HepG2 (cell line): Measurements from ENCODE around the gene PSPH. TPM values are rescaled to one million over a fixed set of nuclear protein-coding genes. Genes with fewer than 3 reads are reported as not detected.

Experiments
- ATAC-seq: fragments of 200-7000 bp; cut with Tn5 transposase; 3 replicates; pipeline ENCODE4 v1.9.1; 2020; ENCODE audit warnings: mild to moderate bottlenecking, moderate library complexity
- BruUV-seq: library from RNA; stranded (reverse); fragments of 400-500 nt; replicated peaks from 2 replicates; lab custom pipeline; 2021; lab: Mats Ljungman, UMichigan
- CTCF ChIA-PET: fragments of 300-600 bp; formaldehyde crosslinking; extraction: SDS; loops from one replicate; lab custom pipeline; 2021; ENCODE audit warnings: low total read pairs, inconsistent platforms, low intra/inter-chr PET ratio; lab: Yijun Ruan, JAX
- POLR2A ChIA-PET: fragments of 350-600 bp; sonication (Branson Sonifier 250); formaldehyde crosslinking; loops from one replicate; lab custom pipeline; 2020; ENCODE audit warnings: antibody characterized with exemption, inconsistent platforms; lab: Yijun Ruan, JAX
- DNase-seq: peaks from one replicate; pipeline ENCODE4 v3.0.0-alpha.2; 2015; ENCODE audit warnings: low spot score
- FAIRE-seq: peaks from 3 replicates; lab custom pipeline; 2011; peaks lifted over from hg19 to GRCh38; lab: Jason Lieb, UNC
- H2AFZ ChIP-seq: one replicate; pipeline ENCODE4 v1.6.1; 2011; ENCODE audit warnings: low read length, inconsistent platforms
- H3K27ac ChIP-seq: fragments of 300-600 bp; 3 replicates; pipeline ENCODE4 v1.8.0; 2011; ENCODE audit warnings: mixed run types, mild to moderate bottlenecking, mixed read lengths, low read length, inconsistent platforms; ENCODE audit not compliant: insufficient read depth; ENCODE audit errors: extremely low read length
- H3K27me3 ChIP-seq, 2 experiments: fragments of 200-600 bp in 1 of 2; 2 replicates in 1 of 2; 3 replicates in 1 of 2; pipeline versions ENCODE4 v1.6.0 to v1.8.0; 2011; ENCODE audit warnings: low read length in 2 of 2, mild to moderate bottlenecking in 2 of 2, moderate library complexity in 2 of 2, inconsistent platforms in 1 of 2; ENCODE audit not compliant: insufficient read depth in 2 of 2, control insufficient read depth in 1 of 2
- H3K36me3 ChIP-seq, 2 experiments: fragments of 200-600 bp in 1 of 2; replicated peaks in 1 of 2; 2 replicates in 1 of 2; 3 replicates in 1 of 2; pipeline versions ENCODE4 v1.5.1 to v1.8.0; 2011; ENCODE audit warnings: low read length in 2 of 2, inconsistent platforms in 1 of 2; ENCODE audit not compliant: insufficient read depth in 2 of 2, control insufficient read depth in 1 of 2
- H3K4me1 ChIP-seq: 2 replicates; pipeline ENCODE4 v1.5.1; 2012; ENCODE audit warnings: low read length, inconsistent platforms; ENCODE audit not compliant: insufficient read depth
- H3K4me2 ChIP-seq: 2 replicates; pipeline ENCODE4 v1.6.0; 2011; ENCODE audit warnings: low read depth, low read length, inconsistent platforms
- H3K4me3 ChIP-seq, 3 experiments: fragments of 200-600 bp in 1 of 3; sonication (generic), shearing (Covaris generic) in 1 of 3; replicated peaks in 1 of 3; 2 replicates each; pipeline ENCODE4 v1.5.1; 2011 to 2016; ENCODE audit warnings: low read length in 3 of 3, inconsistent platforms in 2 of 3, low read depth in 2 of 3, mild to moderate bottlenecking in 2 of 3, control low read depth in 1 of 3, mixed read lengths in 1 of 3; ENCODE audit not compliant: insufficient read depth in 1 of 3
- H3K79me2 ChIP-seq: one replicate; pipeline ENCODE4 v1.6.1; 2011; ENCODE audit warnings: low read length, inconsistent platforms; ENCODE audit not compliant: insufficient read depth
- H3K9ac ChIP-seq: 2 replicates; pipeline ENCODE4 v1.6.0; 2011; ENCODE audit warnings: mild to moderate bottlenecking, low read depth, low read length, inconsistent platforms; ENCODE audit not compliant: insufficient read depth
- H3K9me3 ChIP-seq: 2 replicates; pipeline ENCODE4 v1.5.1; 2012; ENCODE audit warnings: mild to moderate bottlenecking, low read length
- H4K20me1 ChIP-seq: 2 replicates; pipeline ENCODE4 v1.6.0; 2011; ENCODE audit warnings: inconsistent platforms, mild to moderate bottlenecking, low read length, moderate library complexity; ENCODE audit not compliant: insufficient read depth
- CREM ChIP-seq, 2 experiments: sonication (generic) in 1 of 2; formaldehyde crosslinking in 1 of 2; IDR thresholded peaks; 2 replicates each; pipeline versions ENCODE4 v1.4.0 to v1.6.1; 2016 to 2020; ENCODE audit warnings: antibody characterized with exemption in 1 of 2, mild to moderate bottlenecking in 1 of 2, missing genetic modification reagents in 1 of 2
- GABPB1 ChIP-seq: IDR thresholded peaks from 2 replicates; pipeline ENCODE4 v1.6.1; 2016; ENCODE audit warnings: mild to moderate bottlenecking, missing genetic modification reagents, moderate library complexity, missing compliant biosample characterization
- KLF11 ChIP-seq: IDR thresholded peaks from 2 replicates; pipeline ENCODE4 v1.6.1; 2016; ENCODE audit warnings: missing compliant biosample characterization
- MEF2D ChIP-seq: sonication (generic); formaldehyde crosslinking; IDR thresholded peaks from 2 replicates; pipeline ENCODE4 v1.5.1; 2020; ENCODE audit warnings: mild to moderate bottlenecking, missing genetic modification reagents
- NCOR1 ChIP-seq: fragments of 200-600 bp; sonication (generic); IDR thresholded peaks from 2 replicates; pipeline ENCODE4 v1.7.0; 2017; ENCODE audit warnings: antibody characterized with exemption, low read length, borderline replicate concordance
- REPIN1 ChIP-seq: sonication (generic); formaldehyde crosslinking; IDR thresholded peaks from 2 replicates; pipeline ENCODE4 v1.8.0; 2022; ENCODE audit warnings: missing genetic modification reagents, low read depth, mild to moderate bottlenecking, borderline replicate concordance
- SAFB2 ChIP-seq: sonication (generic); formaldehyde crosslinking; IDR thresholded peaks from 2 replicates; pipeline ENCODE4 v1.5.1; 2020; ENCODE audit warnings: missing genetic modification reagents, low read depth, mild to moderate bottlenecking, borderline replicate concordance
- XRCC5 ChIP-seq: fragments of 200-400 bp; formaldehyde crosslinking; optimal IDR thresholded peaks from 2 replicates; pipeline ENCODE3; 2017; ENCODE audit warnings: mild to moderate bottlenecking, low read length
- ZFY ChIP-seq: sonication (generic); formaldehyde crosslinking; IDR thresholded peaks from 2 replicates; pipeline ENCODE4 v1.4.0; 2020; ENCODE audit warnings: missing genetic modification reagents
- ZNF138 ChIP-seq: sonication (generic); formaldehyde crosslinking; IDR thresholded peaks from 2 replicates; pipeline ENCODE4 v1.5.0; 2020; ENCODE audit warnings: mild to moderate bottlenecking, low read depth, missing genetic modification reagents
- ZNF776 ChIP-seq: sonication (generic); formaldehyde crosslinking; IDR thresholded peaks from 2 replicates; pipeline ENCODE4 v1.4.0; 2020; ENCODE audit warnings: mild to moderate bottlenecking, missing genetic modification reagents
- WGBS: methylation state at CpG from one replicate; pipeline ENCODE4 v1.1.6; 2017; ENCODE audit warnings: low lambda C conversion rate; 5-methylcytosine and 5-hydroxymethylcytosine counted together
- in situ Hi-C: cut with HindIII; loops from 2 replicates; pipeline ENCODE4 v1.10.0; 2017; ENCODE audit warnings: low pct_unique_long_range_greater_than_20kb; ENCODE audit not compliant: extremely low pct_ligation_motif_present
- intact Hi-C: fragments of 100-400 bp; cut with micrococcal nuclease; formaldehyde crosslinking; loops from one replicate; pipeline ENCODE4 v1.10.0; 2022; ENCODE audit not compliant: unreplicated experiment
- polyA plus RNA-seq, 8 experiments: library from polyadenylated mRNA; depleted of rRNA in 3 of 8; stranded (reverse) in 7 of 8; unstranded in 1 of 8; fragments of >200 nt; fragmentation: Illumina TruSeq in 4 of 8; extraction: Trizol in 4 of 8; gene quantifications; 2 replicates each; pipeline versions ENCODE4 v1.2.1 to v1.2.3, GENCODE V29; 2011 to 2016; ENCODE audit warnings: low read depth in 4 of 8, missing spikeins in 1 of 8, mixed read lengths in 1 of 8; ENCODE audit not compliant: insufficient read depth in 1 of 8
- total RNA-seq, 5 experiments: library from RNA; depleted of rRNA; stranded (reverse); fragments of >200 nt; fragmentation: Illumina TruSeq; extraction: Trizol; gene quantifications; 2 replicates each; pipeline ENCODE4 v1.2.3, GENCODE V29; 2016; ENCODE audit warnings: low read depth in 1 of 5
- TF ChIP-seq, protein P1 (sequence below): sonication (generic); formaldehyde crosslinking; conservative IDR thresholded peaks from 2 replicates; pipeline ENCODE4 v1.4.0; 2020; ENCODE audit warnings: missing genetic modification reagents
- TF ChIP-seq, protein P2 (sequence below): sonication (generic); formaldehyde crosslinking; IDR thresholded peaks from 2 replicates; pipeline ENCODE4 v1.5.1; 2020; ENCODE audit warnings: missing genetic modification reagents, mild to moderate bottlenecking, borderline replicate concordance
- TF ChIP-seq, protein P3 (sequence below): sonication (generic); formaldehyde crosslinking; IDR thresholded peaks from 2 replicates; pipeline ENCODE4 v1.5.1; 2020; ENCODE audit warnings: mild to moderate bottlenecking, moderate library complexity, missing genetic modification reagents

PSPH gene
- total and polyA plus RNA-seq, 2 of the 13 experiments (the other 11 are each of a cell fraction or from before 2014, with no cell fraction given) = 85.5 to 124 TPM

DNA sequence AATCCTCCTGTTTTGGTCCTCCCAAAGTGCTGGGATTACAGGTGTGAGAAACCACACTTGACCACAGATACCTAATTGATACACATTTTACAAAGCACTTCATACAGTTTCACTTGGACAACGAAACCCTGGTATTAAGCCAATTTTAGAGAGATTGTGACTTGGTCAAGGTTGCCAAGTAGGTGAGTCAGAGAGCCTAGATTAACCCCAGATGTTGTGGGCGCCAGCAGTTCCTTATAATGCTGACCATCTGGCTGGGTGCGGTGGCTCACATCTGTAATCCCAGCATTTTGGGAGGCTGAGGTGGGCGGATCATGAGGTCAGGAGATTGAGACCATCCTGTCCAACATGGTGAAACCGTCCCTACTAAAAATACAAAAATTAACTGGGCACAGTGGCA is 46.5 kb upstream of the PSPH start (continued):
- TF ChIP-seq NCOR1 (no peak), ZNF138 (CRISPR knock-in tag) (no peak), CREM (IDR thresholded peaks at IDR 0.05) (no peak), CREM (CRISPR knock-in tag; IDR thresholded peaks at IDR 0.05) (no peak), MEF2D (no peak), SAFB2 (CRISPR knock-in tag) (no peak)
- TF ChIP-seq, protein P1, sequence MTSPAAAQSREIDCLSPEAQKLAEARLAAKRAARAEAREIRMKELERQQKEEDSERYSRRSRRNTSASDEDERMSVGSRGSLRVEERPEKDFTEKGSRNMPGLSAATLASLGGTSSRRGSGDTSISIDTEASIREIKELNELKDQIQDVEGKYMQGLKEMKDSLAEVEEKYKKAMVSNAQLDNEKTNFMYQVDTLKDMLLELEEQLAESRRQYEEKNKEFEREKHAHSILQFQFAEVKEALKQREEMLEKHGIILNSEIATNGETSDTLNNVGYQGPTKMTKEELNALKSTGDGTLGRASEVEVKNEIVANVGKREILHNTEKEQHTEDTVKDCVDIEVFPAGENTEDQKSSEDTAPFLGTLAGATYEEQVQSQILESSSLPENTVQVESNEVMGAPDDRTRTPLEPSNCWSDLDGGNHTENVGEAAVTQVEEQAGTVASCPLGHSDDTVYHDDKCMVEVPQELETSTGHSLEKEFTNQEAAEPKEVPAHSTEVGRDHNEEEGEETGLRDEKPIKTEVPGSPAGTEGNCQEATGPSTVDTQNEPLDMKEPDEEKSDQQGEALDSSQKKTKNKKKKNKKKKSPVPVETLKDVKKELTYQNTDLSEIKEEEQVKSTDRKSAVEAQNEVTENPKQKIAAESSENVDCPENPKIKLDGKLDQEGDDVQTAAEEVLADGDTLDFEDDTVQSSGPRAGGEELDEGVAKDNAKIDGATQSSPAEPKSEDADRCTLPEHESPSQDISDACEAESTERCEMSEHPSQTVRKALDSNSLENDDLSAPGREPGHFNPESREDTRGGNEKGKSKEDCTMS = no peak
- TF ChIP-seq, protein P2, sequence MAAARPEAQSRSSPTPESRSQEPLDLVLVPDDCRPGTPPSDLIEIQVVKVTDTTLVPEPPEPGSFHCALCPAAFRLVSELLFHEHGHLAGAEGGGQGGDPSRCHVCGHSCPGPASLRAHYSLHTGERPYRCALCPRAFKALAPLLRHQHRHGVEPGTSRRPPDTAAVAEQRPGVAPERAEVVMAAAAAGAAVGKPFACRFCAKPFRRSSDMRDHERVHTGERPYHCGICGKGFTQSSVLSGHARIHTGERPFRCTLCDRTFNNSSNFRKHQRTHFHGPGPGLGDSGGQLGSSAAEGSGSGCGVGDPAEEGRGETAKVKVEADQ (CRISPR knock-in tag) = no peak

DNA sequence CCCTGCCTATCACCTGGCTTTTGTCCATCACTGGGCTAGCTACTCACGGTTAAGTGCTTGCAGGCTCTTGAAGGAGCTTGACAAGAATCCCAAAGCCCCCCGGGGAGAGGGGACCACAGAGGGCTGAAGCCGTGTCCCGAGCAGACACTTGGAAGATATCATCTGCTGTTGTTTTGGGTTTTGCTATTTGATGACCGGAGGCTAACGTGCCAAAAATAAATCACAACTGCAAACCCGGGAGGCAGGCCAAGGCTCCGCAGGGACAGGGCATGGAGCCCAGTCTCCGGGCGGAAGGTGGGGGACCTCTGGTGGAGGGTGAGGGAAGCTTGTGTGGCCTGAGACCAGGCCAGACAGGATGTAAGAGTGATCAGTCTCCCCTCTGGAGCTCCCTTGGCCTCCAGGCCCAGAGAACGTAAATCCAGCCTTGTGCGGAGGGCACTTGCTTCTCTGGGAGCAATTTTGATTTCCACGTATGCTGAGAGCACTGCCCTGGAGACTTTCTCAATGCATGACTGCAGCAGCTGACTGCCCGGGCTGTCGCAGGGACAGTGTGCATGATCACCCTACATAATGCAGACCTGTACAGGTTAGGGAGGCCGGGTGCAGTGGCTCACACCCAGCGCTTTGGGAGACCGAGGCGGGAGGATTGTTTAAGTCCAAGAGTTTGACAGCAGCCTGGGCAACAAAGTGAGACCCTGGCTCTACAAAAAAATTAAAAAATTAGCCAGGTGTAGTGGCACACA is 41.7 kb upstream of the PSPH start, which contains the start of gene PHKG1:
Gene PHKG1 (minus strand): TSS at position 164 of the 743 bp plus-strand sequence. CDS start 4,011 bp downstream, outside the sequence.
- POLR2A ChIA-PET = interaction anchor here (0.6 to 1.3 kb wide), 4 partner anchors 12 to 86 kb away, joined by 3 to 4 read pairs (median 4); partner anchors contain the start of genes CHCHD2 and SUMF2
- Histone ChIP-seq H3K9me3 (no peaks in the 10 kb centered on the region), H3K4me3 (no peak within 1 kb of the TSS; a peak in 1 of 6 replicates), H2AFZ (no peak within 1 kb of the TSS), H3K36me3 (no peaks in the 10 kb centered on the region), H3K27me3 (no peaks in the 10 kb centered on the region), H3K4me1 (peaks cover 15% of the 10 kb centered on the region), H3K9ac (no peak within 1 kb of the TSS), H3K79me2 (no peaks in the 10 kb centered on the region), H4K20me1 (no peaks in the 10 kb centered on the region), H3K27ac (no peak within 1 kb of the TSS), H3K4me2 (peak within 1 kb of the TSS; percentile 39)
- in situ Hi-C loops (loop anchor here (25.0 kb wide), 1 partner anchor 331 kb away; no protein-coding TSS in a partner anchor), intact Hi-C loops (loop anchor here (1.0 kb wide), 1 partner anchor 452 kb away; no protein-coding TSS in a partner anchor)
- peak; percentile 33 for DNase-seq
- BruUV-seq = no TSS peak
- FAIRE-seq = peak; percentile 40
- peak; percentile 96 for ATAC-seq
- CTCF ChIA-PET = interaction anchor here (1.5 kb wide), 1 partner anchor 452 kb away, joined by 6 read pairs; no protein-coding TSS in a partner anchor
- 32% methylated on average over 15 of the region's 19 CpGs for WGBS
- TF ChIP-seq, protein P3, sequence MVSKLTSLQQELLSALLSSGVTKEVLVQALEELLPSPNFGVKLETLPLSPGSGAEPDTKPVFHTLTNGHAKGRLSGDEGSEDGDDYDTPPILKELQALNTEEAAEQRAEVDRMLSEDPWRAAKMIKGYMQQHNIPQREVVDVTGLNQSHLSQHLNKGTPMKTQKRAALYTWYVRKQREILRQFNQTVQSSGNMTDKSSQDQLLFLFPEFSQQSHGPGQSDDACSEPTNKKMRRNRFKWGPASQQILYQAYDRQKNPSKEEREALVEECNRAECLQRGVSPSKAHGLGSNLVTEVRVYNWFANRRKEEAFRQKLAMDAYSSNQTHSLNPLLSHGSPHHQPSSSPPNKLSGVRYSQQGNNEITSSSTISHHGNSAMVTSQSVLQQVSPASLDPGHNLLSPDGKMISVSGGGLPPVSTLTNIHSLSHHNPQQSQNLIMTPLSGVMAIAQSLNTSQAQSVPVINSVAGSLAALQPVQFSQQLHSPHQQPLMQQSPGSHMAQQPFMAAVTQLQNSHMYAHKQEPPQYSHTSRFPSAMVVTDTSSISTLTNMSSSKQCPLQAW (CRISPR knock-in tag) = 0 out of 2 replicates have a peak, but pooled peaks have one; percentile 29
- 0 out of 2 replicates have a peak, but pooled peaks have one; percentile 20 for TF ChIP-seq ZFY (CRISPR knock-in tag)
- TF ChIP-seq GABPB1 (CRISPR knock-in tag) = 0 out of 2 replicates have a peak, but pooled peaks have one; percentile 27
- TF ChIP-seq KLF11 (CRISPR knock-in tag) = no peak
- TF ChIP-seq REPIN1 (CRISPR knock-in tag) = 0 out of 2 replicates have a peak, but pooled peaks have one; percentile 47
- TF ChIP-seq ZNF776 = no peak
- TF ChIP-seq XRCC5 = peak; percentile 38
